ENCODE results near the gene GART.
"Not testable (repeated sequence)": the region's sequence is repeated elsewhere in the genome, so short reads cannot be mapped to it uniquely, and the experiment has no call there.

GART gene

GRCh38 chr21:33478935-33479678, 62.8 kb downstream of the GART start:
- peak; percentile 35 for ATAC-seq
- no peak for DNase-seq (ENCODE audit: low spot score in 2 of 2)
- Mint-ChIP-seq H3K4me3 (peak overlapping the region; percentile 80), H3K27ac (peak overlapping the region; percentile 69), H3K36me3 (no peaks in the 10 kb centered on the region), H3K9me3 (no peaks in the 10 kb centered on the region), H3K4me1 (peaks cover 16% of the 10 kb centered on the region)

DNA sequence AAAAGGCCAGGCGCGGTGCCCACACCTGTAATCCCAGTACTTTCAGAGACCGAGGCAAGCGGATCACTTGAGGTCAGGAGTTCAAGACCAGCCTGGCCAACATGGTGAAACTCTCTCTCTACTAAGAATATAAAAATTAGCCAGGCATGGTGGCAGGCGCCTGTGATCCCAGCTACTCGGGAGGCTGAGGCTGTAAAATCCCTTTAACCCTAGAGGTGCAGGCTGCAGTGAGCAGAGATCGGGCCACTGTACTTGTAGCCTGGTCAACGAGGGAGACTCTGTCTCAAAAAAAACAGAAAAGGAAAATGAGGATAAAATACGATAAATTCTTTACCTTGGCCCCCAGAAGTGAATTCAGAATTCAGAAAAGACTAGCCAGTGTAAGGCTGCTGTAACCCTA, 63.7 kb downstream of the GART start:
- H3K4me3 Mint-ChIP-seq = peak overlapping the region; percentile 80
- DNase-seq (ENCODE audit: low spot score in 2 of 2) (no peak), ATAC-seq (no peak)
- peak overlapping the region; percentile 69 for H3K27ac Mint-ChIP-seq
- no peaks in the 10 kb centered on the region for H3K36me3 Mint-ChIP-seq
- peaks cover 21% of the 10 kb centered on the region for H3K4me1 Mint-ChIP-seq
- no peaks in the 10 kb centered on the region for H3K9me3 Mint-ChIP-seq

- Mint-ChIP-seq H3K9me3 (no peaks in the 10 kb centered on the region), H3K36me3 (no peaks in the 10 kb centered on the region), H3K27ac (no peak overlapping the region), H3K4me1 (peaks cover 21% of the 10 kb centered on the region), H3K4me3 (peak overlapping the region; percentile 80)
- DNase-seq (ENCODE audit: low spot score in 2 of 2) = no peak
- ATAC-seq = no peak
Measured at GRCh38 chr21:33477066-33477465, 64.9 kb downstream of the GART start.

- no peaks in the 10 kb centered on the region for H3K9me3 Mint-ChIP-seq
- H3K4me1 Mint-ChIP-seq = peaks cover 9% of the 10 kb centered on the region
- ATAC-seq (no peak), DNase-seq (ENCODE audit: low spot score in 2 of 2) (no peak)
- no peak overlapping the region for H3K4me3 Mint-ChIP-seq
- no peak overlapping the region for H3K27ac Mint-ChIP-seq
- H3K36me3 Mint-ChIP-seq = no peaks in the 10 kb centered on the region
Measured at GRCh38 chr21:33473344-33473743, 68.6 kb downstream of the GART start.

DNA sequence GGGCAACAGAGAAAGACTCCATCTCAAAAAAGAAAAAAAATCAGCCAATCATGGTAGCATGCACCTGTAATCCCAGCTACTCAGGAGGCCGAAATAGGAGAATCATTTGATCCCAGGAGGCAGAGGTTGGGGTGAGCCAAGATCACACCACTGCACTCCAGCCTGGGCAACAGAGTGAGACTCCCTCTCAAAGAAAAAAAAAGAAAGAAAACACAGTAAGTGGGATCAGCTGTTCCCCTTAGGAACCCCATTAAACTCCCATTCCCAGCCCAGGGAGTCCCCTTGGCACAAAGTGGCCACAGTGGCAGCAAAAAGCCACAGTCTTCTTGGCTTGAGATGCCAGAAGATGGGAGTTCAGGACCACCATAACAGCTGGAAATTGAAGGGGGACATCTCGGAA, 71.2 kb downstream of the GART start:
- H3K4me3 Mint-ChIP-seq = no peak overlapping the region
- ATAC-seq = no peak

DNA sequence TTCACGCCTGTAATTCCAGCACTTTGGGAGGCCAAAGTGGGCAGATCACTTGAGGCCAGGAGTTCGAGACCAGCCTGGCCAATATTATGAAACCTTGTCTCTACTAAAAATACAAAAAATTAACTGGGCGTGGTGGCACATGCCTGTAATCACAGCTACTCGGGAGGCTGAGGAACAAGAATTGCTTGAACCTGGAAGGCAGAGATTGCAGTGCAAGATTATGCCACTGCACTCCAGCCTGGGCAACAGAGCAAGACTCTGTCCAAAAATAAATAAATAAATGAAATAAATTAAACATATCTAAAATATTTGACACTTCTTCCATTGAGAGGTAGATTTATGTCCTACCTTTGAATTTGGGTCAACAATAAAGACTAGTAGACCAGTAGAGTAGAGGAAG, 72.7 kb downstream of the GART start:
- not testable (repeated sequence) for H3K27ac Mint-ChIP-seq; ATAC-seq; H3K4me1 Mint-ChIP-seq; DNase-seq (ENCODE audit: low spot score in 2 of 2); H3K9me3 Mint-ChIP-seq; H3K4me3 Mint-ChIP-seq
- H3K36me3 Mint-ChIP-seq = peaks cover 15% of the 10 kb centered on the region

More for the DNA sequence above, 71.2 kb downstream of the GART start:
- Mint-ChIP-seq H3K27ac (no peak overlapping the region), H3K36me3 (peaks cover 13% of the 10 kb centered on the region), H3K9me3 (no peaks in the 10 kb centered on the region), H3K4me1 (peaks cover 5% of the 10 kb centered on the region)
- no peak for DNase-seq (ENCODE audit: low spot score in 2 of 2)

DNA sequence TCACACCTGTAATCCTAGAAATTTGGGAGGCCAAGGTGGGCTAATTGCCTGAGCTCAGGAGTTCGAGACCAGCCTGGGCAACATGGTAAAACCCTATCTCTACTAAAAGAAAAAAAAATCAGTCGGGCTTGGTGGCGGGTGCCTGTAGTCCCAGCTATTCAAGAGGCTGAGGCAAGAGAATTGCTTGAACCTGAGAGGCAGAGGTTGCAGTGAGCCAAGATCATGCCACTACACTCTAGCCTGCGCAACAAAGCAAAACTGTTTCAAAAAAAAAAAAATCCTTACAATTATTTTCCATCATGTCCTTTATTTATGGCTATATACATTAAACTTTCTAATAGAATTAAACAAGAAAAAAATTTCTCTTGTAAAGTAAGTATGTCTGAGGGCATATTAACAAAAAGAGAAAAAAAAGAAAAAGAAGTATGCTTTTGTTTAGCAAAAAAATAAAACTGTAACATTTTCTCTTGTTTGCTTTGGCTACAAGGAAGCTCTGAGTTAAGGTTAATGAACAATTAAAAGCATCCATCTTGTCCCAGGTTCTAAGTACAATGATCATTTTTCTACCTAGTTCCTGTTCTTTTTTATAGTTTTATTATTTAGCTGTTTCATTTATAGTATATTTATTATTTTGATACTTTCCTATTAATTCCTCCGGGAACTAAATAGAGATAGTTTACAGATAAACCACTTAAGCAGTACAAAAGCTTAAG, 80.2 kb downstream of the GART start:
- no peak for ATAC-seq
- Mint-ChIP-seq H3K27ac (no peak overlapping the region), H3K36me3 (peaks cover 46% of the 10 kb centered on the region), H3K9me3 (no peaks in the 10 kb centered on the region), H3K4me1 (no peaks in the 10 kb centered on the region), H3K4me3 (no peak overlapping the region)
- DNase-seq (ENCODE audit: low spot score in 2 of 2) = no peak

GRCh38 chr21:33458861-33459260, 83.1 kb downstream of the GART start:
- Mint-ChIP-seq H3K27ac (no peak overlapping the region), H3K36me3 (peaks cover 33% of the 10 kb centered on the region)
- no peak for DNase-seq (ENCODE audit: low spot score in 2 of 2)

GRCh38 chr21:33455686-33456446, 86.1 kb downstream of the GART start:
- no peak overlapping the region for H3K4me3 Mint-ChIP-seq
- ATAC-seq (peak; percentile 34), DNase-seq (ENCODE audit: low spot score in 2 of 2) (no peak)
- no peaks in the 10 kb centered on the region for H3K4me1 Mint-ChIP-seq
- peaks cover 43% of the 10 kb centered on the region for H3K36me3 Mint-ChIP-seq
- no peaks in the 10 kb centered on the region for H3K9me3 Mint-ChIP-seq
- H3K27ac Mint-ChIP-seq = no peak overlapping the region

More at GRCh38 chr21:33458861-33459260, 83.1 kb downstream of the GART start:
- Mint-ChIP-seq H3K9me3 (no peaks in the 10 kb centered on the region), H3K4me1 (no peaks in the 10 kb centered on the region), H3K4me3 (no peak overlapping the region)
- no peak for ATAC-seq

Measured in stimulated activated effector memory CD8-positive, alpha-beta T cell treated with anti-CD3 and anti-CD28 coated beads, Interleukin-12 subunit alpha, Interleukin-12 subunit beta, amount 100 ng/mL, for 72 hours (primary cell).